WTC11 (cell line): ENCODE measurements around the gene PMIS2. TPM values are rescaled to one million over a fixed set of nuclear protein-coding genes. Genes with fewer than 3 reads are reported as not detected.

ENCODE experiments used
- ATAC-seq: fragments of 200-7000 bp; cut with Tn5 transposase; 2 replicates; pipeline ENCODE4 v1.10.0; 2021; ENCODE audit warnings: mild to moderate bottlenecking, moderate library complexity
- CTCF ChIA-PET: fragments of 300-600 bp; sonication (Branson Sonifier 250); formaldehyde crosslinking; loops from one replicate; lab custom pipeline; 2021; ENCODE audit warnings: antibody characterized with exemption; lab: Charles Lee
- POLR2A ChIA-PET: fragments of 350-600 bp; sonication (Branson Sonifier 250); formaldehyde crosslinking; loops from one replicate; lab custom pipeline; 2021; ENCODE audit warnings: antibody characterized with exemption; lab: Charles Lee
- DNase-seq: peaks from one replicate; pipeline ENCODE4 v3.0.0; 2021; ENCODE audit warnings: low spot score
- H3K27ac Mint-ChIP-seq: 2 replicates; pipeline ENCODE4 v1.8.0; 2021; ENCODE audit warnings: mixed read lengths
- H3K27me3 Mint-ChIP-seq: 2 replicates; pipeline ENCODE4 v1.8.0; 2021; ENCODE audit warnings: low read depth, mild to moderate bottlenecking, moderate library complexity, mixed read lengths
- H3K36me3 Mint-ChIP-seq: 2 replicates; pipeline ENCODE4 v1.8.0; 2021; ENCODE audit warnings: mixed read lengths
- H3K4me1 Mint-ChIP-seq: 2 replicates; pipeline ENCODE4 v1.8.0; 2022; ENCODE audit warnings: mixed read lengths
- H3K4me3 Mint-ChIP-seq: 2 replicates; pipeline ENCODE4 v1.8.0; 2021; ENCODE audit warnings: mild to moderate bottlenecking, moderate library complexity, mixed read lengths
- H3K9me3 Mint-ChIP-seq: 2 replicates; pipeline ENCODE4 v1.8.0; 2021; ENCODE audit warnings: mixed read lengths
- AR ChIP-seq: fragments of 250-450 bp; sonication (Bioruptor Pico); IDR thresholded peaks from 2 replicates; pipeline ENCODE4 v1.9.0; 2021; ENCODE audit warnings: mild to moderate bottlenecking
- ATF1 ChIP-seq: sonication (generic); formaldehyde crosslinking; IDR thresholded peaks from 2 replicates; pipeline ENCODE4 v1.8.1; 2023; ENCODE audit warnings: mild to moderate bottlenecking, moderate library complexity, missing genetic modification reagents
- E2F5 ChIP-seq: sonication (generic); formaldehyde crosslinking; IDR thresholded peaks from 2 replicates; pipeline ENCODE4 v1.8.1; 2022; ENCODE audit warnings: mild to moderate bottlenecking, moderate library complexity, missing genetic modification reagents
- EMX1 ChIP-seq: fragments of 250-450 bp; sonication (Bioruptor Pico); IDR thresholded peaks from 2 replicates; pipeline ENCODE4 v1.8.0; 2021; ENCODE audit warnings: mild to moderate bottlenecking
- ESRRA ChIP-seq: sonication (generic); formaldehyde crosslinking; IDR thresholded peaks from 2 replicates; pipeline ENCODE4 v1.8.1; 2022; ENCODE audit warnings: mild to moderate bottlenecking, missing genetic modification reagents, borderline replicate concordance
- FOXK1 ChIP-seq: sonication (generic); formaldehyde crosslinking; IDR thresholded peaks from 2 replicates; pipeline ENCODE4 v1.8.0; 2022; ENCODE audit warnings: mild to moderate bottlenecking, moderate library complexity, missing genetic modification reagents
- GRHL2 ChIP-seq: fragments of 250-450 bp; sonication (Bioruptor Pico); IDR thresholded peaks from 2 replicates; pipeline ENCODE4 v1.8.0; 2022; ENCODE audit warnings: mild to moderate bottlenecking, moderate library complexity; ENCODE audit not compliant: insufficient replicate concordance, severe bottlenecking
- GTF2I ChIP-seq: fragments of 250-450 bp; sonication (Bioruptor Pico); conservative IDR thresholded peaks from 2 replicates; pipeline ENCODE4 v1.4.0; 2021; ENCODE audit warnings: mild to moderate bottlenecking
- HMGA2 ChIP-seq: fragments of 250-450 bp; sonication (Bioruptor Pico); IDR thresholded peaks from 2 replicates; pipeline ENCODE4 v1.4.0; 2021; ENCODE audit warnings: mild to moderate bottlenecking, moderate library complexity
- JUN ChIP-seq: sonication (generic); formaldehyde crosslinking; IDR thresholded peaks from 2 replicates; pipeline ENCODE4 v1.8.0; 2023; ENCODE audit warnings: mild to moderate bottlenecking, missing genetic modification reagents
- NFYB ChIP-seq: sonication (generic); formaldehyde crosslinking; conservative IDR thresholded peaks from 2 replicates; pipeline ENCODE4 v1.8.0; 2022; ENCODE audit warnings: low read depth, missing genetic modification reagents
- PRRX2 ChIP-seq: fragments of 250-450 bp; sonication (Bioruptor Pico); IDR thresholded peaks from 2 replicates; pipeline ENCODE4 v1.8.0; 2021; ENCODE audit warnings: mild to moderate bottlenecking
- RELA ChIP-seq: sonication (generic); formaldehyde crosslinking; IDR thresholded peaks from 2 replicates; pipeline ENCODE4 v1.8.1; 2022; ENCODE audit warnings: missing genetic modification reagents, mild to moderate bottlenecking, borderline replicate concordance
- SP1 ChIP-seq: sonication (generic); formaldehyde crosslinking; conservative IDR thresholded peaks from 2 replicates; pipeline ENCODE4 v1.8.1; 2022; ENCODE audit warnings: missing genetic modification reagents
- ZMAT4 ChIP-seq: fragments of 250-450 bp; sonication (Bioruptor Pico); IDR thresholded peaks from 2 replicates; pipeline ENCODE4 v1.9.0; 2021; ENCODE audit warnings: mild to moderate bottlenecking
- ZNF121 ChIP-seq: sonication (generic); formaldehyde crosslinking; IDR thresholded peaks from 2 replicates; pipeline ENCODE4 v1.8.0; 2023; ENCODE audit warnings: missing genetic modification reagents
- ZNF138 ChIP-seq: sonication (generic); formaldehyde crosslinking; conservative IDR thresholded peaks from 2 replicates; pipeline ENCODE4 v1.8.1; 2022; ENCODE audit warnings: mild to moderate bottlenecking, moderate library complexity, missing genetic modification reagents
- ZNF263 ChIP-seq: sonication (generic); formaldehyde crosslinking; IDR thresholded peaks from 2 replicates; pipeline ENCODE4 v1.8.1; 2022; ENCODE audit warnings: low read depth, mild to moderate bottlenecking, moderate library complexity, missing genetic modification reagents
- ZNF416 ChIP-seq: fragments of 250-450 bp; sonication (Bioruptor Pico); IDR thresholded peaks from 2 replicates; pipeline ENCODE4 v1.9.0; 2021; ENCODE audit warnings: mild to moderate bottlenecking, inconsistent platforms
- total RNA-seq: library from RNA; stranded (reverse); gene quantifications from 3 replicates; pipeline ENCODE4 v1.2.3, GENCODE V29; 2021
- TF ChIP-seq, protein P1 (sequence below): sonication (generic); formaldehyde crosslinking; IDR thresholded peaks from 2 replicates; pipeline ENCODE4 v1.8.0; 2023; ENCODE audit warnings: missing genetic modification reagents
- TF ChIP-seq, protein P2 (sequence below): sonication (generic); formaldehyde crosslinking; IDR thresholded peaks from 2 replicates; pipeline ENCODE4 v1.8.0; 2022; ENCODE audit warnings: mild to moderate bottlenecking, missing genetic modification reagents
- TF ChIP-seq, protein P3 (sequence below): sonication (generic); formaldehyde crosslinking; IDR thresholded peaks from 2 replicates; pipeline ENCODE4 v1.8.1; 2023; ENCODE audit warnings: mild to moderate bottlenecking, missing genetic modification reagents, moderate library complexity
- TF ChIP-seq, protein P4 (sequence below): sonication (generic); formaldehyde crosslinking; IDR thresholded peaks from 2 replicates; pipeline ENCODE4 v1.8.1; 2022; ENCODE audit warnings: low read depth, missing genetic modification reagents, borderline replicate concordance
- TF ChIP-seq, protein P5 (sequence below): sonication (generic); formaldehyde crosslinking; conservative IDR thresholded peaks from 2 replicates; pipeline ENCODE4 v1.8.1; 2023; ENCODE audit warnings: mild to moderate bottlenecking, low read depth, missing genetic modification reagents, moderate library complexity

PMIS2 gene
- total RNA-seq, 1 experiment from 2014 or later: not detected

DNA sequence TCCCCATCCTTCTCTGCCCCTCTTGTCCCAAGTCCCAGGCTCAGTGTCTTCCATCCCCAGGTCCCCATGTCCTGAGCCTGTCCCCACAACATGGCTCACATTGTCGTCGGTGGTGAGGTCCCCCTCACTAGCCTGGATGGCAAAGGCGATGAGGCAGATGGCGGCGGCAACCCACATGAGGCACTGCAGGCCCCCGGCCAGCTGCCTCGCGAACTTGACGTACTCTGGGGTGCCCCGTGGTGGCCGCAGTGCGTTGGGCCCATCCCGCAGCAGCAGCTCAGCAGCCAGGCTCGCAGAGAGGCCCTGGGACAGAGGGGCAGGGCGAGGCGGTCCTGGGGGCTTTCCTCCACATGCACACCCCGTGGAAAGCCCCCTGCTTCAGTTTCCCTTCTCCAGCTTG, 23.6 kb upstream of the PMIS2 start:
- DNase-seq (no peak), ATAC-seq (no peak)
- Mint-ChIP-seq H3K9me3 (no peaks in the 10 kb centered on the region), H3K4me1 (peaks cover 3% of the 10 kb centered on the region), H3K27ac (no peak overlapping the region), H3K4me3 (no peak overlapping the region), H3K27me3 (peaks cover 40% of the 10 kb centered on the region), H3K36me3 (no peaks in the 10 kb centered on the region)
- TF ChIP-seq EMX1 (CRISPR knock-in tag) (no peak), ZNF121 (CRISPR knock-in tag) (no peak), E2F5 (no peak), PRRX2 (CRISPR knock-in tag) (no peak), AR (CRISPR knock-in tag) (no peak), HMGA2 (CRISPR knock-in tag) (no peak), ZMAT4 (CRISPR knock-in tag) (no peak), GTF2I (no peak), ZNF138 (CRISPR knock-in tag) (no peak), NFYB (CRISPR knock-in tag) (no peak), GRHL2 (CRISPR knock-in tag) (no peak)
- TF ChIP-seq, protein P1, sequence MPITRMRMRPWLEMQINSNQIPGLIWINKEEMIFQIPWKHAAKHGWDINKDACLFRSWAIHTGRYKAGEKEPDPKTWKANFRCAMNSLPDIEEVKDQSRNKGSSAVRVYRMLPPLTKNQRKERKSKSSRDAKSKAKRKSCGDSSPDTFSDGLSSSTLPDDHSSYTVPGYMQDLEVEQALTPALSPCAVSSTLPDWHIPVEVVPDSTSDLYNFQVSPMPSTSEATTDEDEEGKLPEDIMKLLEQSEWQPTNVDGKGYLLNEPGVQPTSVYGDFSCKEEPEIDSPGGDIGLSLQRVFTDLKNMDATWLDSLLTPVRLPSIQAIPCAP (CRISPR knock-in tag): no peak
- TF ChIP-seq, protein P2, sequence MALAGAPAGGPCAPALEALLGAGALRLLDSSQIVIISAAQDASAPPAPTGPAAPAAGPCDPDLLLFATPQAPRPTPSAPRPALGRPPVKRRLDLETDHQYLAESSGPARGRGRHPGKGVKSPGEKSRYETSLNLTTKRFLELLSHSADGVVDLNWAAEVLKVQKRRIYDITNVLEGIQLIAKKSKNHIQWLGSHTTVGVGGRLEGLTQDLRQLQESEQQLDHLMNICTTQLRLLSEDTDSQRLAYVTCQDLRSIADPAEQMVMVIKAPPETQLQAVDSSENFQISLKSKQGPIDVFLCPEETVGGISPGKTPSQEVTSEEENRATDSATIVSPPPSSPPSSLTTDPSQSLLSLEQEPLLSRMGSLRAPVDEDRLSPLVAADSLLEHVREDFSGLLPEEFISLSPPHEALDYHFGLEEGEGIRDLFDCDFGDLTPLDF (CRISPR knock-in tag): no peak
- ChIA-PET POLR2A (no interaction called here), CTCF (interaction anchor here (1.1 to 1.3 kb wide), 2 partner anchors 56 to 83 kb away, joined by 3 to 5 read pairs; no protein-coding TSS in a partner anchor)

DNA sequence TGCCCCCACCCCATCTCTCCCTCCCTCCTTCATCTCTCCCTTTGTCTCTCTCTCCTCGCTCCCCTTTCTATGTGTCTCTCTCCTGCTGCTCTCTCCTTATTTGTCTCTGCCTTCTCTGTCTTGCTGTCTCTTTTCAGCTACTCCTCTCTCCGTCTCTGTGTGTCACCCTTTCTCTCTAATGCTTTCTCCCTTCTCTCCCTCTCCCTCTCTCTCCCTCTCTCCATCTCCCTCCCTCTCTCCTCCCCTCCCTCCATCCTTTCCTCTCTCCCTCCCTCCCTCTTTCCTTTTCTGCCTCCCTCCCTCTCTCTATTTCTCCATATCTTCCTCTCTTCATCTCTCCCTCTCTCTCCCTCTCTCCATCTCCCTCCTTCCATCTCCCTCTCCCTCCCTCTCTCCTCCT, 23.2 kb upstream of the PMIS2 start:
- Mint-ChIP-seq H3K27ac (no peak overlapping the region), H3K9me3 (no peaks in the 10 kb centered on the region), H3K27me3 (peaks cover 41% of the 10 kb centered on the region), H3K4me3 (no peak overlapping the region), H3K36me3 (no peaks in the 10 kb centered on the region), H3K4me1 (peaks cover 3% of the 10 kb centered on the region; the same call in 1 of the 2 replicates)
- ATAC-seq (no peak), DNase-seq (no peak)
- CTCF ChIA-PET: interaction anchor here (0.6 to 1.6 kb wide), 6 partner anchors 38 to 421 kb away, joined by 3 to 5 read pairs (median 3); partner anchors contain the start of gene COX6B1
- POLR2A ChIA-PET: no interaction called here
- TF ChIP-seq, protein P3, sequence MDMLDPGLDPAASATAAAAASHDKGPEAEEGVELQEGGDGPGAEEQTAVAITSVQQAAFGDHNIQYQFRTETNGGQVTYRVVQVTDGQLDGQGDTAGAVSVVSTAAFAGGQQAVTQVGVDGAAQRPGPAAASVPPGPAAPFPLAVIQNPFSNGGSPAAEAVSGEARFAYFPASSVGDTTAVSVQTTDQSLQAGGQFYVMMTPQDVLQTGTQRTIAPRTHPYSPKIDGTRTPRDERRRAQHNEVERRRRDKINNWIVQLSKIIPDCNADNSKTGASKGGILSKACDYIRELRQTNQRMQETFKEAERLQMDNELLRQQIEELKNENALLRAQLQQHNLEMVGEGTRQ (CRISPR knock-in tag): no peak
- TF ChIP-seq PRRX2 (CRISPR knock-in tag) (no peak), ZNF416 (CRISPR knock-in tag) (no peak), RELA (CRISPR knock-in tag) (no peak), JUN (CRISPR knock-in tag) (no peak), ATF1 (CRISPR knock-in tag) (no peak), GTF2I (no peak), SP1 (CRISPR knock-in tag) (no peak), ESRRA (no peak), FOXK1 (CRISPR knock-in tag) (no peak), ZNF138 (CRISPR knock-in tag) (no peak), ZMAT4 (CRISPR knock-in tag) (no peak), ZNF263 (CRISPR knock-in tag) (no peak)
- TF ChIP-seq, protein P4, sequence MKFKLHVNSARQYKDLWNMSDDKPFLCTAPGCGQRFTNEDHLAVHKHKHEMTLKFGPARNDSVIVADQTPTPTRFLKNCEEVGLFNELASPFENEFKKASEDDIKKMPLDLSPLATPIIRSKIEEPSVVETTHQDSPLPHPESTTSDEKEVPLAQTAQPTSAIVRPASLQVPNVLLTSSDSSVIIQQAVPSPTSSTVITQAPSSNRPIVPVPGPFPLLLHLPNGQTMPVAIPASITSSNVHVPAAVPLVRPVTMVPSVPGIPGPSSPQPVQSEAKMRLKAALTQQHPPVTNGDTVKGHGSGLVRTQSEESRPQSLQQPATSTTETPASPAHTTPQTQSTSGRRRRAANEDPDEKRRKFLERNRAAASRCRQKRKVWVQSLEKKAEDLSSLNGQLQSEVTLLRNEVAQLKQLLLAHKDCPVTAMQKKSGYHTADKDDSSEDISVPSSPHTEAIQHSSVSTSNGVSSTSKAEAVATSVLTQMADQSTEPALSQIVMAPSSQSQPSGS: no peak
- TF ChIP-seq, protein P5, sequence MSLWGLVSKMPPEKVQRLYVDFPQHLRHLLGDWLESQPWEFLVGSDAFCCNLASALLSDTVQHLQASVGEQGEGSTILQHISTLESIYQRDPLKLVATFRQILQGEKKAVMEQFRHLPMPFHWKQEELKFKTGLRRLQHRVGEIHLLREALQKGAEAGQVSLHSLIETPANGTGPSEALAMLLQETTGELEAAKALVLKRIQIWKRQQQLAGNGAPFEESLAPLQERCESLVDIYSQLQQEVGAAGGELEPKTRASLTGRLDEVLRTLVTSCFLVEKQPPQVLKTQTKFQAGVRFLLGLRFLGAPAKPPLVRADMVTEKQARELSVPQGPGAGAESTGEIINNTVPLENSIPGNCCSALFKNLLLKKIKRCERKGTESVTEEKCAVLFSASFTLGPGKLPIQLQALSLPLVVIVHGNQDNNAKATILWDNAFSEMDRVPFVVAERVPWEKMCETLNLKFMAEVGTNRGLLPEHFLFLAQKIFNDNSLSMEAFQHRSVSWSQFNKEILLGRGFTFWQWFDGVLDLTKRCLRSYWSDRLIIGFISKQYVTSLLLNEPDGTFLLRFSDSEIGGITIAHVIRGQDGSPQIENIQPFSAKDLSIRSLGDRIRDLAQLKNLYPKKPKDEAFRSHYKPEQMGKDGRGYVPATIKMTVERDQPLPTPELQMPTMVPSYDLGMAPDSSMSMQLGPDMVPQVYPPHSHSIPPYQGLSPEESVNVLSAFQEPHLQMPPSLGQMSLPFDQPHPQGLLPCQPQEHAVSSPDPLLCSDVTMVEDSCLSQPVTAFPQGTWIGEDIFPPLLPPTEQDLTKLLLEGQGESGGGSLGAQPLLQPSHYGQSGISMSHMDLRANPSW (CRISPR knock-in tag): no peak
